HepG2 (cell line): ENCODE data around the gene CCDC126. TPM values are rescaled to one million over a fixed set of nuclear protein-coding genes. Genes with fewer than 3 reads are reported as not detected.
"Not testable (repeated sequence)": the region's sequence is repeated elsewhere in the genome, so short reads cannot be mapped to it uniquely, and the experiment has no call there.

Source experiments
- ATAC-seq: fragments of 200-7000 bp; cut with Tn5 transposase; 3 replicates; pipeline ENCODE4 v1.9.1; 2020; ENCODE audit warnings: mild to moderate bottlenecking, moderate library complexity
- BruUV-seq: library from RNA; stranded (reverse); fragments of 400-500 nt; replicated peaks from 2 replicates; lab custom pipeline; 2021; lab: Mats Ljungman, UMichigan
- CTCF ChIA-PET: fragments of 300-600 bp; formaldehyde crosslinking; extraction: SDS; loops from one replicate; lab custom pipeline; 2021; ENCODE audit warnings: low total read pairs, inconsistent platforms, low intra/inter-chr PET ratio; lab: Yijun Ruan, JAX
- POLR2A ChIA-PET: fragments of 350-600 bp; sonication (Branson Sonifier 250); formaldehyde crosslinking; loops from one replicate; lab custom pipeline; 2020; ENCODE audit warnings: antibody characterized with exemption, inconsistent platforms; lab: Yijun Ruan, JAX
- DNase-seq: peaks from one replicate; pipeline ENCODE4 v3.0.0-alpha.2; 2015; ENCODE audit warnings: low spot score
- FAIRE-seq: peaks from 3 replicates; lab custom pipeline; 2011; peaks lifted over from hg19 to GRCh38; lab: Jason Lieb, UNC
- H2AFZ ChIP-seq: one replicate; pipeline ENCODE4 v1.6.1; 2011; ENCODE audit warnings: low read length, inconsistent platforms
- H3K27ac ChIP-seq: fragments of 300-600 bp; 3 replicates; pipeline ENCODE4 v1.8.0; 2011; ENCODE audit warnings: mixed run types, mild to moderate bottlenecking, mixed read lengths, low read length, inconsistent platforms; ENCODE audit not compliant: insufficient read depth; ENCODE audit errors: extremely low read length
- H3K27me3 ChIP-seq, 2 experiments: fragments of 200-600 bp in 1 of 2; 2 replicates in 1 of 2; 3 replicates in 1 of 2; pipeline versions ENCODE4 v1.6.0 to v1.8.0; 2011; ENCODE audit warnings: low read length in 2 of 2, mild to moderate bottlenecking in 2 of 2, moderate library complexity in 2 of 2, inconsistent platforms in 1 of 2; ENCODE audit not compliant: insufficient read depth in 2 of 2, control insufficient read depth in 1 of 2
- H3K36me3 ChIP-seq, 2 experiments: fragments of 200-600 bp in 1 of 2; replicated peaks in 1 of 2; 2 replicates in 1 of 2; 3 replicates in 1 of 2; pipeline versions ENCODE4 v1.5.1 to v1.8.0; 2011; ENCODE audit warnings: low read length in 2 of 2, inconsistent platforms in 1 of 2; ENCODE audit not compliant: insufficient read depth in 2 of 2, control insufficient read depth in 1 of 2
- H3K4me1 ChIP-seq: 2 replicates; pipeline ENCODE4 v1.5.1; 2012; ENCODE audit warnings: low read length, inconsistent platforms; ENCODE audit not compliant: insufficient read depth
- H3K4me2 ChIP-seq: 2 replicates; pipeline ENCODE4 v1.6.0; 2011; ENCODE audit warnings: low read depth, low read length, inconsistent platforms
- H3K4me3 ChIP-seq, 3 experiments: fragments of 200-600 bp in 1 of 3; sonication (generic), shearing (Covaris generic) in 1 of 3; replicated peaks in 1 of 3; 2 replicates each; pipeline ENCODE4 v1.5.1; 2011 to 2016; ENCODE audit warnings: low read length in 3 of 3, inconsistent platforms in 2 of 3, low read depth in 2 of 3, mild to moderate bottlenecking in 2 of 3, control low read depth in 1 of 3, mixed read lengths in 1 of 3; ENCODE audit not compliant: insufficient read depth in 1 of 3
- H3K79me2 ChIP-seq: one replicate; pipeline ENCODE4 v1.6.1; 2011; ENCODE audit warnings: low read length, inconsistent platforms; ENCODE audit not compliant: insufficient read depth
- H3K9ac ChIP-seq: 2 replicates; pipeline ENCODE4 v1.6.0; 2011; ENCODE audit warnings: mild to moderate bottlenecking, low read depth, low read length, inconsistent platforms; ENCODE audit not compliant: insufficient read depth
- H3K9me3 ChIP-seq: 2 replicates; pipeline ENCODE4 v1.5.1; 2012; ENCODE audit warnings: mild to moderate bottlenecking, low read length
- H4K20me1 ChIP-seq: 2 replicates; pipeline ENCODE4 v1.6.0; 2011; ENCODE audit warnings: inconsistent platforms, mild to moderate bottlenecking, low read length, moderate library complexity; ENCODE audit not compliant: insufficient read depth
- CTCF ChIP-seq: sonication (generic); formaldehyde crosslinking; IDR thresholded peaks from 2 replicates; pipeline ENCODE4 v1.5.0; 2020; ENCODE audit warnings: mild to moderate bottlenecking, missing genetic modification reagents, moderate library complexity
- ELF1 ChIP-seq: sonication (generic); formaldehyde crosslinking; IDR thresholded peaks from 2 replicates; pipeline ENCODE4 v1.4.0; 2020; ENCODE audit warnings: missing genetic modification reagents
- ERF ChIP-seq: IDR thresholded peaks from 2 replicates; pipeline ENCODE4 v1.6.1; 2018; ENCODE audit warnings: missing biosample characterization, missing genetic modification reagents
- KDM2A ChIP-seq: sonication (generic); formaldehyde crosslinking; IDR thresholded peaks from 2 replicates; pipeline ENCODE4 v1.4.0; 2020; ENCODE audit warnings: low read depth, missing genetic modification reagents, borderline replicate concordance
- PBX2 ChIP-seq: IDR thresholded peaks from 2 replicates; pipeline ENCODE4 v1.6.1; 2016; ENCODE audit warnings: control low read depth
- PBX3 ChIP-seq: sonication (generic); formaldehyde crosslinking; IDR thresholded peaks from 2 replicates; pipeline ENCODE4 v1.8.1; 2023; ENCODE audit warnings: missing genetic modification reagents, inconsistent platforms, borderline replicate concordance
- RAD21 ChIP-seq: fragments of 450-650 bp; formaldehyde crosslinking; IDR thresholded peaks from 2 replicates; pipeline ENCODE4 v1.5.0; 2020; ENCODE audit warnings: mild to moderate bottlenecking
- SMC3 ChIP-seq: IDR thresholded peaks from 2 replicates; pipeline ENCODE4 v1.6.1; 2011; ENCODE audit warnings: low read length, improper control_type of control experiment
- TIGD3 ChIP-seq: sonication (generic); formaldehyde crosslinking; IDR thresholded peaks from 2 replicates; pipeline ENCODE4 v1.5.1; 2020; ENCODE audit warnings: mild to moderate bottlenecking, missing genetic modification reagents, borderline replicate concordance
- ZFP1 ChIP-seq: IDR thresholded peaks from 2 replicates; pipeline ENCODE4 v1.6.1; 2016
- ZKSCAN1 ChIP-seq: fragments of 150-350 bp; IDR thresholded peaks from 2 replicates; pipeline ENCODE4 v1.6.1; 2014; ENCODE audit warnings: low read length
- ZNF501 ChIP-seq: sonication (generic); formaldehyde crosslinking; IDR thresholded peaks from 2 replicates; pipeline ENCODE4 v1.5.1; 2020; ENCODE audit warnings: mild to moderate bottlenecking, moderate library complexity, missing genetic modification reagents
- ZNF569 ChIP-seq: sonication (generic); formaldehyde crosslinking; IDR thresholded peaks from 2 replicates; pipeline ENCODE4 v1.5.0; 2020; ENCODE audit warnings: mild to moderate bottlenecking, missing genetic modification reagents, moderate library complexity, borderline replicate concordance
- WGBS: methylation state at CpG from one replicate; pipeline ENCODE4 v1.1.6; 2017; ENCODE audit warnings: low lambda C conversion rate; 5-methylcytosine and 5-hydroxymethylcytosine counted together
- in situ Hi-C: cut with HindIII; loops from 2 replicates; pipeline ENCODE4 v1.10.0; 2017; ENCODE audit warnings: low pct_unique_long_range_greater_than_20kb; ENCODE audit not compliant: extremely low pct_ligation_motif_present
- intact Hi-C: fragments of 100-400 bp; cut with micrococcal nuclease; formaldehyde crosslinking; loops from one replicate; pipeline ENCODE4 v1.10.0; 2022; ENCODE audit not compliant: unreplicated experiment
- polyA plus RNA-seq, 8 experiments: library from polyadenylated mRNA; depleted of rRNA in 3 of 8; stranded (reverse) in 7 of 8; unstranded in 1 of 8; fragments of >200 nt; fragmentation: Illumina TruSeq in 4 of 8; extraction: Trizol in 4 of 8; gene quantifications; 2 replicates each; pipeline versions ENCODE4 v1.2.1 to v1.2.3, GENCODE V29; 2011 to 2016; ENCODE audit warnings: low read depth in 4 of 8, missing spikeins in 1 of 8, mixed read lengths in 1 of 8; ENCODE audit not compliant: insufficient read depth in 1 of 8
- total RNA-seq, 5 experiments: library from RNA; depleted of rRNA; stranded (reverse); fragments of >200 nt; fragmentation: Illumina TruSeq; extraction: Trizol; gene quantifications; 2 replicates each; pipeline ENCODE4 v1.2.3, GENCODE V29; 2016; ENCODE audit warnings: low read depth in 1 of 5
- TF ChIP-seq, protein P1 (sequence below): IDR thresholded peaks from 2 replicates; pipeline ENCODE4 v1.6.1; 2018; ENCODE audit warnings: missing genetic modification reagents, mild to moderate bottlenecking, missing compliant biosample characterization

The CCDC126 gene
- total and polyA plus RNA-seq, 2 of the 13 experiments (the other 11 are each of a cell fraction or from before 2014, with no cell fraction given), result 3.5 to 9.3 TPM

DNA sequence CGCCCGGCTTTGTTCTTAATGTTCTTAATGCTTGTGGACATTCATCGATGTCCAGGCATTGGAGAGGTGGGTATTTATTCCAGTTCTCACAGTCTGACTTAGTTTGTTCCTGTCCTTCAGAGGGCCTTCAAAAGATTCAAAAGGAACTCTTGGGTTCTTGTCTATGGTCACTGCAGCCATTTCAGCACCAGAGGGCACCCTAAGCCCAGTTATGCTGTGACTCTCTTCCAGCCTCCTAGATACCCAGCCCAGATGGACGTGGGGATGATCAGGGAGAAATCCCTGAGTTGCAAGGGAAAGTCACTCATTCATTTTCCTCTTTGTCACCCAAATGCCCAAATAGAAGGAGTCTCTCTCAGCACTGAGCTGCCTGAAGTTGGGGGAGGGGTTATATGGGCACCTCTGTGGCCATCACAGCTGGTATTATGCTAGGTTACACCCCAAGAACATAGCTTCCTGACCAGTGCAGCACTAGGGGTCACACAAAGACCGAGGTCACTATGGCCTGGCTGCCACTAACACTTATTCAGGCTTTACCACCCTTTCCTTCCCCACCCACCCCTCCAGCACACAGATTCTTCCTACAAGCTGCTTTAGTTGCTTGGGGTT, 26.5 kb upstream of the CCDC126 start (continued):
- TF ChIP-seq, protein P1, sequence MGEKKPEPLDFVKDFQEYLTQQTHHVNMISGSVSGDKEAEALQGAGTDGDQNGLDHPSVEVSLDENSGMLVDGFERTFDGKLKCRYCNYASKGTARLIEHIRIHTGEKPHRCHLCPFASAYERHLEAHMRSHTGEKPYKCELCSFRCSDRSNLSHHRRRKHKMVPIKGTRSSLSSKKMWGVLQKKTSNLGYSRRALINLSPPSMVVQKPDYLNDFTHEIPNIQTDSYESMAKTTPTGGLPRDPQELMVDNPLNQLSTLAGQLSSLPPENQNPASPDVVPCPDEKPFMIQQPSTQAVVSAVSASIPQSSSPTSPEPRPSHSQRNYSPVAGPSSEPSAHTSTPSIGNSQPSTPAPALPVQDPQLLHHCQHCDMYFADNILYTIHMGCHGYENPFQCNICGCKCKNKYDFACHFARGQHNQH (CRISPR knock-in tag), result peak; percentile 44; the same call in 1 of the 2 replicates
- TF ChIP-seq KDM2A (CRISPR knock-in tag), result 0 out of 2 replicates have a peak, but pooled peaks have one; percentile 31
- TF ChIP-seq SMC3, result peak; percentile 99
- peak; percentile 94 for TF ChIP-seq CTCF
- peak; percentile 63; the same call in 1 of the 2 replicates for TF ChIP-seq ERF (CRISPR knock-in tag)
- peak; percentile 94 for TF ChIP-seq RAD21 (CRISPR knock-in tag)
- TF ChIP-seq ZFP1 (CRISPR knock-in tag), result peak; percentile 70; the same call in 1 of the 2 replicates
- TF ChIP-seq ELF1 (CRISPR knock-in tag), result 0 out of 2 replicates have a peak, but pooled peaks have one; percentile 37
- TF ChIP-seq ZNF501 (CRISPR knock-in tag), result 0 out of 2 replicates have a peak, but pooled peaks have one; percentile 30
- no peak for TF ChIP-seq TIGD3 (CRISPR knock-in tag)
- TF ChIP-seq PBX3 (CRISPR knock-in tag), result no peak
- peak; percentile 11; the same call in 1 of the 2 replicates for TF ChIP-seq PBX2 (CRISPR knock-in tag)
- no peak for TF ChIP-seq ZNF569 (CRISPR knock-in tag)
- no peak for TF ChIP-seq ZKSCAN1

DNA sequence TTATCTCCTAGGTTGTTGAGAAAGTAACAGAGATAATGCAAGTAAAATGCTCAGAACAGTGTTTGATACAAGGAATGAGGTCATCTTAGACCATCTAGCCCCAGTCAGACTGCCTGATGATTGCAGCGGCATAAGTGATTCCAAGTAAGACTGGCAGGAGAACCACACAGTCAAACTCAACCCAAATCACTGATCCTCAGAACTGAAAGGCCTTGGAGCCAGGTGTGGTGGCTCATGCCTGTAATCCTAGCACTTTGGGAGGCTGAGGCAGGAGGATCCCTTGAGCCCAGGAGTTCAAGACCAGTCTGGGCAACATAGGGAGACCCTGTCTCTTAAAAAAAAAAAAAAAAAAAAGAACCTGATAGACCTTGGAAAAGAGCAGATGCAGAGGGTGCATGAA, 15.2 kb upstream of the CCDC126 start:
- ATAC-seq, intact Hi-C loops, FAIRE-seq, BruUV-seq, H3K4me2 ChIP-seq, H3K9me3 ChIP-seq, H4K20me1 ChIP-seq, POLR2A ChIA-PET, H3K4me1 ChIP-seq, H3K79me2 ChIP-seq, H3K9ac ChIP-seq, CTCF ChIA-PET, in situ Hi-C loops, H2AFZ ChIP-seq, H3K27ac ChIP-seq, H3K36me3 ChIP-seq, H3K4me3 ChIP-seq, H3K27me3 ChIP-seq, DNase-seq: not testable (repeated sequence)
- 38% methylated on average over 1 of the region's 1 CpG for WGBS
